OCI-LY1 (cell line): Measurements from ENCODE around the gene CD209.

Source experiments
- EZH2 ChIP-seq: fragments of 200-600 bp; sonication (generic), shearing (Covaris generic); IDR thresholded peaks from 2 replicates; pipeline ENCODE4 v1.8.0; 2017; ENCODE audit warnings: borderline replicate concordance, mixed run types, mild to moderate bottlenecking, antibody characterized with exemption, low read length, moderate library complexity, mixed read lengths
- TF ChIP-seq, protein P1 (sequence below): fragments of 200-600 bp; sonication (generic), shearing (Covaris generic); IDR thresholded peaks from 2 replicates; pipeline ENCODE4 v1.5.1; 2017; ENCODE audit warnings: mild to moderate bottlenecking, antibody characterized with exemption, low read length, moderate library complexity, mixed read lengths

DNA sequence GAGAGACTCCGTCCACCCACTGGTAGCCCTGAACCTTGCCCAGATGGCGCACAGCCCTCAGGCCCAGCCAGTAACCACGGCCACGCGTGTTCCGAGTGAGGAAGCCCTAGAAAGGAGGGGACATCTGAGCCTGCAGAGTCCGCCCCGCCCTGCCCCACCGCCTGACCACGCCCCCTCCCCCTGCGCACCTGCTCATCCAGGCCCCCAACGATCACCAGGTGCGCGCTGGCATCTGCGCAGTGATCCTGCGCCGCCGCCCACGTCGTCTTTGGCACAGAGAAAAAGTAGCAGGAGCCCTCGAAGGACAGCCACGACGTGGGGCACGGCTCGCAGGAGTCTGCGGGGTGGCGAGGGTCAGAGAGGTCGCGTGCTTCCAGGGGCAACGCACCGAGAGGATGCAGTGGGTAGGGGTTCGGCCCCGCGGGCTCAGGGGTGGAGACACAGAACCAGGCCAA lies 17.5 kb downstream of the CD209 start:
- TF ChIP-seq, protein P1, sequence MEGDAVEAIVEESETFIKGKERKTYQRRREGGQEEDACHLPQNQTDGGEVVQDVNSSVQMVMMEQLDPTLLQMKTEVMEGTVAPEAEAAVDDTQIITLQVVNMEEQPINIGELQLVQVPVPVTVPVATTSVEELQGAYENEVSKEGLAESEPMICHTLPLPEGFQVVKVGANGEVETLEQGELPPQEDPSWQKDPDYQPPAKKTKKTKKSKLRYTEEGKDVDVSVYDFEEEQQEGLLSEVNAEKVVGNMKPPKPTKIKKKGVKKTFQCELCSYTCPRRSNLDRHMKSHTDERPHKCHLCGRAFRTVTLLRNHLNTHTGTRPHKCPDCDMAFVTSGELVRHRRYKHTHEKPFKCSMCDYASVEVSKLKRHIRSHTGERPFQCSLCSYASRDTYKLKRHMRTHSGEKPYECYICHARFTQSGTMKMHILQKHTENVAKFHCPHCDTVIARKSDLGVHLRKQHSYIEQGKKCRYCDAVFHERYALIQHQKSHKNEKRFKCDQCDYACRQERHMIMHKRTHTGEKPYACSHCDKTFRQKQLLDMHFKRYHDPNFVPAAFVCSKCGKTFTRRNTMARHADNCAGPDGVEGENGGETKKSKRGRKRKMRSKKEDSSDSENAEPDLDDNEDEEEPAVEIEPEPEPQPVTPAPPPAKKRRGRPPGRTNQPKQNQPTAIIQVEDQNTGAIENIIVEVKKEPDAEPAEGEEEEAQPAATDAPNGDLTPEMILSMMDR = no peak
- no peak for TF ChIP-seq EZH2
